ENCODE data around the gene CYP1A2.

GRCh38 chr15:74786551-74787165 lies 38.0 kb downstream of the CYP1A2 start:
- TF ChIP-seq CTCF (IDR thresholded peaks at IDR 0.05) = no peak
- no peak for TF ChIP-seq POLR2A (IDR thresholded peaks at IDR 0.05)
